ENCODE data around the gene MIPOL1.

Gene MIPOL1

DNA sequence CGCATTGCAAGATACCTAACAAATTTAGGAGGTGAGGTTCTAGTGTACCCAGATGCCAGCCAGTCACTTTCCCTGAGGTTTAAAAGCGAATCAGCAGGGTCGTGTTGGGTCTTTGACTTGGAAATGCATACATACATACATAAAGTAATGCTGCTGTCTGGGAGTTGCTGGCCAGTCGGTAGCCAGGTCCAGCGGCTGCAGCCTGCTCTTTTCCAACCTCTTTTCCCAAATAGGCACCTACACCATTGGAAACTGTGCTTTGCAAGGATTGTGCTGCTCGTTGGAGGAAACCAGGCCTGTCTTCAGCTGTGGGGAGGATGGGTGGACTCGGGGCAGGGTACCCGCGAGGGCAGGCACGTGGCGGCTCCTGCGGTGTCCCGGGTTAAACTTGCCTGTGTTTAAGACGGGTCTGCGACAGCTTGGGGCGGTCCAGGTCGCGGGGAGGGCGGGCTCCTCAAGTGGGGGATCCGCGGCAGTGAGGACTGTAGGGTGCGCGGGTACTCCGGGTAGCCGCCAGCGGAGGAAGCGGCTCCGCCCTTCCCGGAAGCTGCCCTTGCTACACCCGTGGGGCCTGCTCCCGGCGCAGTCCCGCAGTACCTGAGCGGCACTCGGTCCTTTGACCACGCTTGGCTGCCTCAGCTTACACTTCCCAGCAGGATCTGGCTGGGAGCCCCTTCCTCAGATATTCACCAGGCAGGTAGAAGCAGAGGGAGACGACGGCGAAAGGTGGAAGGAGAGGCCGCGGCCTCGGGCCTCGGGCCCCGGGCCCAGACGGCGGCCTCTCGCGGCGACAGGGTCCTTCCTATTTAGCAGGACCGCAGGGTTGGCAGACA, 400.4 kb downstream of the MIPOL1 start:
- no peak for DNase-seq (ENCODE audit: low read depth in 2 of 2)

DNA sequence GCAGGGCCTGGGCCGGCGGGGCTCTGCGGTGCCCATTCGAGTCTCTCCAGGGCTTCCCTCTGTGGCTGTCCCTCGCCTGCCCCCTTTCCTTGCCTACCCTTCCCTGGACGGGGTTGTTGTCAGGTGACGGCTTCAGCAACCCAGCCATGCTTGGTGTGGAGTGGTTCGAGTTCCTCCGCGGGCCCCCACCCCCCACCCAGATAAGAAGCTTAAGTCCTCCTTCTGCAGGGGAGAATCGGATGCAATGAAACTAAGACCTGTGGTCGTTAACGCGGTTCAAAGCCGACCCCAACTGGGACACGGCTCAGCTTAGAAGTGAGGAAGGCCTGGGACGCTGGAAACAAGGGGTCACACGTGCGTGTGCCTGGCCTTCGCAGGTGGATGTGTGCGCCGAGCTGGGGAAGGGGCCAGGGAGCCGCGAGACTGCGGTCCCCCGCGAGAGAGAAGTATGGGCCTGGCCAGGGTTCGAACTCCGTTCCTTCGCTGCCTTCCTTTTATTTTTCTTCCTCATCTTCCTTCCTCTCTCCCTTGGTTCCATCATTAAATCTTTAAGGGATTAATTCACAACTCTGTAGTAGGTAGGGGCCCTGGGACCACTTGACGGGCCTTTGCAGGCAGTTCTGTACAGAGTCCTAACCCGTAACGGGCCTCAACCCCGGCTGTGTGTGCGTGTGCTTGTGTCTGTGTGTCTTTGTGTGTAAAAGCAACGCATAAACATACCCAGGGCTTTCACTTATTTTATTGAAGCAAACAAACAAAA, 401.2 kb downstream of the MIPOL1 start:
- DNase-seq (ENCODE audit: low read depth in 2 of 2) = no peak

- no peak for DNase-seq (ENCODE audit: low read depth in 2 of 2)
Measured at GRCh38 chr14:37599507-37600368, 402.0 kb downstream of the MIPOL1 start.

- no peak for DNase-seq (ENCODE audit: low read depth in 2 of 2)
Measured at GRCh38 chr14:37600880-37601741, 403.4 kb downstream of the MIPOL1 start.

DNA sequence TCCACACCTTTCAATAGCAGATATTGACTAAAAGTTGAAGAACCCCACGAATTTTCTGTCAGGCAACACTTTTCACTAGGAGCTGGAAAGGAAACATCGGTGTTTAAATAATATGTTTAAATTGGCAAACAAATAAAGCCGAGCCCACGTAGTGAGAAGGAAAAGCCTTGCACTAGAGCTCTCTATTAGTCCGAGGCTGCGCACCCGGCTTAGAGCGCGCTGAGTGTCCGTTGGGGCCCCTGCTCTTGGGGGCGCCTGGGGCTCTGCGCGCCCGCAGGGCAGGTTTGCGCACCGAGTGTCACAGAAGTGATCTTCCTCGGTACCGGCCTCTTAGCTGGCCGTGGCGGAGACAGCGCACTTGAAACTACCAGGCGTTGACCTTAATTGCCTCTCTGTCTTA, 404.1 kb downstream of the MIPOL1 start:
- no peak for DNase-seq (ENCODE audit: low read depth in 2 of 2)
